ENCODE measurements around the gene SUMO4.

SUMO4 gene

DNA sequence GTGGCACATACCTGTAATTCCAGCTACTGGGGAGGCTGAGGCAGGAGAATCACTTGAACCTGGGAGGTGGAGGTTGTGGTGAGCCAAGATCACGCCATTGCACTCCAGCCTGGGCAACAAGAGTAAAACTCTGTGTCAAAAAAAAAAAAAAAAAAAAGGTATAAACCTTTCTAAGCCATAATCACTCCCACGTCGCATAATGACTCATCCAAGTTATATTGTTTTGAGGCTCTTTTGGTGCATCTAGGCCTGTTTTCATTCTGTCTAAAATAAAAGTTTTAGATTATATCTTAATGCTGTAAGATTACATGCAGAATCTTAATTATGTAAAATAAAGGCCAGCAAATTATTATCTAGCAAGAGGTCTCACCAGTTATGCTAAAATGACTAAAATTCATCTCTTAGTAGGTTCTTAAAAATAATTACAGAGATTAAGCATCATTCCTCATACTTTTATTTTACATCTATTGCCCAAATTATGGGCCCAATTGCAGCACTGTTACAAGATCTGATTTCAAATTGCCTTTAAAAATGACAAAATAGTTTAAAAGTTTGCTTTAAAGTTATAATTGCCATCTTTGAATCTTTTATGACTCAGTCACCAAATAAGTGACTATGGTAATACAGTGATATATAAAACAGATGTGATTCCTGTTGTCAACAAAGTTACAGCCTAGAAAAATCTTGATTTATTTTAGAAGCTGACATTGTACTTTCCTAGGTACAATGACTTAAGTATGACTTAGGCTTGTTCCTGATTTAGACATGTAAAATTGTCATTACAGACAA lies 10.4 kb upstream of the SUMO4 start:
- Histone ChIP-seq H3K36me3 (ENCODE audit: control insufficient read depth, insufficient read depth, low read length) (peaks cover 35% of the 10 kb centered on the region), H3K9me3 (ENCODE audit: control insufficient read depth, low read length) (peaks cover 4% of the 10 kb centered on the region)
- WGBS, 2 experiments (ENCODE audit: insufficient coverage in 2 of 2), result no CpG with 5 or more reads among the region's 3 CpGs

DNA sequence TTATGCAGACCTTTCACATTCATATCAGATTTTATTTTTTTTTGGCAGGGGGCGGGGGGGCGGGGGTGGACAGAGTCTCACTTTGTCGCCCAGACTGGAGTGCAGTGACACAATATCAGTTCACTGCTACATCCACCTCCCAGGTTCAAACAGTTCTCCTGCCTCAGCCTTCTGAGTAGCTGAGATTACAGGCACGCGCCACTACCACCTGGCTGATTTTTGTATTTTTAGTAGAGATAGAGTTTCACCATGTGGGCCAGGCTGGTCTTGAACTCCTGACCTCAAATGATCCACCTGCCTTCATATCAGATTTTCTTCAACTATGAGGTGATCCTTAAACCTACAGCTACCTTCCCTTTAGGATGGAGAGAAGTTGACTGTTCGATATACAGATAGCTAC lies 8.0 kb upstream of the SUMO4 start:
- H3K9me3 ChIP-seq (ENCODE audit: control insufficient read depth, low read length), result no peaks in the 10 kb centered on the region
- H3K4me3 ChIP-seq (ENCODE audit: extremely low read depth, insufficient read depth, low read length, poor library complexity, severe bottlenecking), result no peak overlapping the region
- peaks cover 37% of the 10 kb centered on the region for H3K36me3 ChIP-seq (ENCODE audit: control insufficient read depth, insufficient read depth, low read length)
- WGBS, 2 experiments (ENCODE audit: insufficient coverage in 2 of 2), result 83 to 91% methylated on average over 1 to 4 of the region's 6 CpGs
- no peak overlapping the region for H3K27ac ChIP-seq (ENCODE audit: low read depth, low read length, severe bottlenecking)
- H3K4me1 ChIP-seq (ENCODE audit: control insufficient read depth, insufficient read depth, low read length, poor library complexity, severe bottlenecking), result no peaks in the 10 kb centered on the region

More for the DNA sequence above, 10.4 kb upstream of the SUMO4 start:
- Histone ChIP-seq H3K4me1 (ENCODE audit: control insufficient read depth, insufficient read depth, low read length, poor library complexity, severe bottlenecking) (no peaks in the 10 kb centered on the region), H3K4me3 (ENCODE audit: extremely low read depth, insufficient read depth, low read length, poor library complexity, severe bottlenecking) (no peak overlapping the region), H3K27ac (ENCODE audit: low read depth, low read length, severe bottlenecking) (no peak overlapping the region)

DNA sequence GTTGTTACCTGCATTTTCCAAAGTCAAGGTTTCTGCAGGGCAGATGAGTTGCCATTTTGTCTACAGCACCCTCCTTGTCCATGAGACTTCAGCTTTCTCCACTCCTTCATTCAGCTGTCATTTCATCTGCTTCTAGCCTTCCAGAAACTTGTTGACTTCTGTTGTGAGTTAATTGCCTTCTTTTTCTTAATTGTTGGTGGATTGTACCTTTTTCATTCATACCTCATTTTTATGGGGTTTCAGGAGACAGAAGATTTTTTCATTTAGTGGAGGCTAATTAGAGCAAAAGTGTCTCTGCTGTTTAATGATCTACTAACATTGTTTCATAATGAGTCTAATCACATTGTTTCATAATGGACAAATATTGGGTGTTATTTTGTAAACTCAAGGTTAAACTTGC lies 7.5 kb upstream of the SUMO4 start:
- no peak overlapping the region for H3K4me3 ChIP-seq (ENCODE audit: extremely low read depth, insufficient read depth, low read length, poor library complexity, severe bottlenecking)
- H3K4me1 ChIP-seq (ENCODE audit: control insufficient read depth, insufficient read depth, low read length, poor library complexity, severe bottlenecking), result no peaks in the 10 kb centered on the region
- no peaks in the 10 kb centered on the region for H3K9me3 ChIP-seq (ENCODE audit: control insufficient read depth, low read length)
- no peak overlapping the region for H3K27ac ChIP-seq (ENCODE audit: low read depth, low read length, severe bottlenecking)
- peaks cover 41% of the 10 kb centered on the region for H3K36me3 ChIP-seq (ENCODE audit: control insufficient read depth, insufficient read depth, low read length)

DNA sequence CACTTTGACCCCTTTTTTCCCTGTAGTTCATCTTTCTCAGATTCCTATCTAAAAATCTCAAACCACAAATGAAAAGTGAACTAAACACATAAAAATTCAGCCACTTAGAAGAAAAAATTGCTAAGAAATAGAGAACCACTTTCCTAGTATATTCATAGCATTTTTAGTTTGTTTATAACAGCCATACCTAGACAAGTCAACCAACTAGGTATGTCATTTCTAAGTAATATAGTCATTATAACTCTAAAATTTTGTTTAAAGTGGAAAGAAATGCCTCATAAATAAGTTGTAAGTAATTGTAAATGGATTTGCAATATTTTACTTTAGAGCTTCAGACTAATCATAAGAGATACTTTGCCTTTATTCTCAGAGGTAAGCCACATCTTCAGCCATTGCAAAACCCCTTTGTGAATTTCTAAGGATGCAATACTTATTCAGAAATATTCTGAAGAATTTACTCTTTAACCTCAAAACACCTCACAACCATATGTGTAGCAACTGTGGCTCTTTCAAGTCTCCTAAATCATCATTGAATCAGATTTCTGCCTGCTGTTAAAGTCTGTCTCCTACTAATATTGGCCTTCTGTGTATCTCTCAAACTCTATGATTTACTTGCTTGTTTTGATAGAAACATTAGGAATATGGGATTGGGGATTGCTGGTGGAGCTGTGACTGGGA lies 6.9 kb upstream of the SUMO4 start:
- H3K36me3 ChIP-seq (ENCODE audit: control insufficient read depth, insufficient read depth, low read length), result peaks cover 44% of the 10 kb centered on the region
- no peak overlapping the region for H3K4me3 ChIP-seq (ENCODE audit: extremely low read depth, insufficient read depth, low read length, poor library complexity, severe bottlenecking)
- no peaks in the 10 kb centered on the region for H3K9me3 ChIP-seq (ENCODE audit: control insufficient read depth, low read length)
- no peak overlapping the region for H3K27ac ChIP-seq (ENCODE audit: low read depth, low read length, severe bottlenecking)
- no peaks in the 10 kb centered on the region for H3K4me1 ChIP-seq (ENCODE audit: control insufficient read depth, insufficient read depth, low read length, poor library complexity, severe bottlenecking)

DNA sequence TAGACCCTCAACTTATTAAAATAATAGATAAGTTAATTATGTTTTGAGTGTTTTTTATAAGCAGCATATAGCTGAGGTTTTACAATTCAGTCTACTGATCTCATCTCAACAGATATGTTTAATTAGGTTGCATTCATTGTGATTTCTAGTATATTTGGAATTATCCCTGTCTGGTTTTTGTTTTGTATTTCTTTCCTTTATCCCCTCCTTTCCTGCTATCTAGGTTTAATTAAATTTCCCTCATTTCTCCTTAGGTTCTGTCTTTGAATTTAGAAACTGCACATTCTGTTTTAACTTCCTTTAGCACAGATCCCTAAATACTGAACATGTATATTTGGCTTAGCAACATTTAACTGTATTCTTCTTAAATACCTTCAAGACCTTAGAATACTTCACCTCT lies 4.9 kb upstream of the SUMO4 start:
- Histone ChIP-seq H3K27ac (ENCODE audit: low read depth, low read length, severe bottlenecking) (no peak overlapping the region), H3K36me3 (ENCODE audit: control insufficient read depth, insufficient read depth, low read length) (peaks cover 46% of the 10 kb centered on the region), H3K4me3 (ENCODE audit: extremely low read depth, insufficient read depth, low read length, poor library complexity, severe bottlenecking) (no peak overlapping the region), H3K4me1 (ENCODE audit: control insufficient read depth, insufficient read depth, low read length, poor library complexity, severe bottlenecking) (no peaks in the 10 kb centered on the region), H3K9me3 (ENCODE audit: control insufficient read depth, low read length) (no peaks in the 10 kb centered on the region)

DNA sequence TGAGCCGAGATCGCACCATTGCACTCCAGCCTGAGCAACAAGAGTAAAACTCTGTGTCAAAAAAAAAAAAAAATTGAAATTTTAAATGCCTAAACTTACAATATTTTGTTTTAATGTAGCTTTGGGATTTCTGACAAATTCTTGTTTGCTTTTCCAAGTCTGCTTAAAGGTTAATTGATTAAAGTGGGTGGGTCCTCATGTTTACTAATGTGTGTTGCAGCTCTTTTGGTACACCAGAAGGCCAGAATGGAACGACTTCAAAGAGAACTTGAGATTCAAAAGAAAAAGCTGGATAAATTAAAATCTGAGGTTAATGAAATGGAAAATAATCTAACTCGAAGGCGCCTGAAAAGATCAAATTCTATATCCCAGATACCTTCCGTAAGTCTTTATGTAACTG lies 2.7 kb upstream of the SUMO4 start:
- Histone ChIP-seq H3K36me3 (ENCODE audit: control insufficient read depth, insufficient read depth, low read length) (peaks cover 47% of the 10 kb centered on the region), H3K4me3 (ENCODE audit: extremely low read depth, insufficient read depth, low read length, poor library complexity, severe bottlenecking) (no peak overlapping the region), H3K27ac (ENCODE audit: low read depth, low read length, severe bottlenecking) (no peak overlapping the region), H3K9me3 (ENCODE audit: control insufficient read depth, low read length) (no peaks in the 10 kb centered on the region), H3K4me1 (ENCODE audit: control insufficient read depth, insufficient read depth, low read length, poor library complexity, severe bottlenecking) (no peaks in the 10 kb centered on the region)
- WGBS, 2 experiments (ENCODE audit: insufficient coverage in 2 of 2), result 97 to 100% methylated on average over 3 to 4 of the region's 6 CpGs

DNA sequence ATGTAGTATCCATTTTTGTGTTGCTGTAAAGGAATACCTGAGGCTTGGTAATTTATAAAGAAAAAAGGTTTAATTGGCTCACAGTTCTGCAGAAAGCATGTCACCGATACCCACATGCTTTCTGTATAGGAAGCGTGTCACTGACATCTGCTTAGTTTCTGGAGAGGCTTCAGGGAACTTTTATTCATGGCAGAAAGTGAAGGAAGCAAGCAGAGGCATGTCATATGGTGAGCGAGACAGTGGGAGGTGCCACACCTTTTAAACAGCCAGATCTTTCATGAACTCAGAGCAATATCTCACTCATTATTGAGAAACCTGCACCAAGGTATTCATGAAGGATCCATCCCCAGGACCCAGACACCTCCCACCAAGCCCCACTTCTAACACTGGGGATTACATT lies 3.5 kb downstream of the SUMO4 start:
- Histone ChIP-seq H3K27ac (ENCODE audit: low read depth, low read length, severe bottlenecking) (no peak overlapping the region), H3K4me3 (ENCODE audit: extremely low read depth, insufficient read depth, low read length, poor library complexity, severe bottlenecking) (no peak overlapping the region), H3K4me1 (ENCODE audit: control insufficient read depth, insufficient read depth, low read length, poor library complexity, severe bottlenecking) (no peaks in the 10 kb centered on the region), H3K9me3 (ENCODE audit: control insufficient read depth, low read length) (no peaks in the 10 kb centered on the region), H3K36me3 (ENCODE audit: control insufficient read depth, insufficient read depth, low read length) (peaks cover 54% of the 10 kb centered on the region)
- WGBS, 2 experiments (ENCODE audit: insufficient coverage in 2 of 2), result 93 to 100% methylated on average over 2 of the region's 3 CpGs

DNA sequence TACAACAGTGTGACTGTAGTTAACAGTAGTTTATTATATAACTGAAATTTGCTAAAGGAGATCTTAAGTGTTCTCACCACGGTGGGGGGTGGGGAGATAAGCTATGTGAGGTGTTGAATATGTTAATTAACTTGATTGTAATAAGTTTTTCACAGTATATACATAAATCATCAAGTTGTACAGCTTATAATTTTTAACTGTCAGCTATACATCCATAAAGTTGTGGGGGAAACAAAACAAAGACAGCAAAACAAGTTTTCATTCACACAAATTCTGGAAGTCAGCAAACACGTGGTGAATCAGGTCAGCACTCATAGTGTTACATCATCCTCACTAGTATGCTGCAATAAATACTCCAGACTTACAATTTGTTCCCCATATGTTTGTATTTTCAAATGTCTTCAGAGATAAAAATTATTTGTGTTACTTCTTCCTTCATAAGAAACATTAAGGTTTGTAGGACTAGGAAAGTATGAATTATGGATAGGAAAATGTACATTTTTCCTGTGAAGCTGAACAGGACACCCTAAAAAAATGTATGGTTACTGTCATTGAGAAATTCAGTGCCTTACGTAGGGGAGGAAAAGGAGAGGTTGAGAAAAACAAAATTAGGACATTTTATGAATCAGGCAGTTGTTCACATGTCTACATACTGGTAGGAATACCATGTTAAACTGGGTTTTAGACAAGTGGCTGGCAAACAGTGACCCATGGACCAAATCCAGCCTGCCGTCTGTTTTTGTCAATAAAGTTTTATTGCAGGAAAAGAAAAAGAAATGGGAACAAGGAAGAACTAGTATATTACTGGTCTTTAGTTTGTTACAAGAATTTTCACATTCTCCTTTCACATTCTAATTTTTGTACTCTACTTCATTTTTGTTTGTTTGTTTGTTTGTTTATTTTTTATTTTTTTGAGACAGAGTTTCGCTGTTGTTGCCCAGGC lies 6.0 kb downstream of the SUMO4 start:
- H3K4me3 ChIP-seq (ENCODE audit: extremely low read depth, insufficient read depth, low read length, poor library complexity, severe bottlenecking), result no peak overlapping the region
- no peaks in the 10 kb centered on the region for H3K4me1 ChIP-seq (ENCODE audit: control insufficient read depth, insufficient read depth, low read length, poor library complexity, severe bottlenecking)
- H3K27ac ChIP-seq (ENCODE audit: low read depth, low read length, severe bottlenecking), result no peak overlapping the region
- no peaks in the 10 kb centered on the region for H3K9me3 ChIP-seq (ENCODE audit: control insufficient read depth, low read length)
- H3K36me3 ChIP-seq (ENCODE audit: control insufficient read depth, insufficient read depth, low read length), result peaks cover 63% of the 10 kb centered on the region
- WGBS, 2 experiments (ENCODE audit: insufficient coverage in 2 of 2), result 94 to 100% methylated on average over 1 to 3 of the region's 5 CpGs

DNA sequence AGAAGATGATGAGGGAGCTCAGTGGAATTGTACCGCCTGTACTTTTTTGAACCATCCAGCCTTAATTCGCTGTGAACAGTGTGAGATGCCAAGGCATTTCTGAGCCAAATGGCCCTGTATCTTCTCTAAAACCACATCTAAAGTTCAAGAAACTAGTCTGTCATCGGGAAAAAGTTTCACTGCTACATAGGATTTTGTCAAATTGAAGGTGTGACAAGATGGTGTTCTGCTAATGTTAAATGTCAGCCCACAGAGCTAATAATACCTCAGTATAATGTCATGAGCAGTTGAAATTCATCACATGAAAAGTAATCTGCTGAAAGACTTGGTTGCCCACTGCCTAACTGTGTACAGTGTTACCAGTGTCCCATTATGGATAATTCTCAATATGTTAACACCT lies 9.6 kb downstream of the SUMO4 start:
- Histone ChIP-seq H3K4me3 (ENCODE audit: extremely low read depth, insufficient read depth, low read length, poor library complexity, severe bottlenecking) (no peak overlapping the region), H3K4me1 (ENCODE audit: control insufficient read depth, insufficient read depth, low read length, poor library complexity, severe bottlenecking) (no peaks in the 10 kb centered on the region), H3K9me3 (ENCODE audit: control insufficient read depth, low read length) (no peaks in the 10 kb centered on the region), H3K36me3 (ENCODE audit: control insufficient read depth, insufficient read depth, low read length) (peaks cover 50% of the 10 kb centered on the region), H3K27ac (ENCODE audit: low read depth, low read length, severe bottlenecking) (no peak overlapping the region)
- WGBS, 2 experiments (ENCODE audit: insufficient coverage in 2 of 2), result 100% methylated on average over 1 to 2 of the region's 3 CpGs

DNA sequence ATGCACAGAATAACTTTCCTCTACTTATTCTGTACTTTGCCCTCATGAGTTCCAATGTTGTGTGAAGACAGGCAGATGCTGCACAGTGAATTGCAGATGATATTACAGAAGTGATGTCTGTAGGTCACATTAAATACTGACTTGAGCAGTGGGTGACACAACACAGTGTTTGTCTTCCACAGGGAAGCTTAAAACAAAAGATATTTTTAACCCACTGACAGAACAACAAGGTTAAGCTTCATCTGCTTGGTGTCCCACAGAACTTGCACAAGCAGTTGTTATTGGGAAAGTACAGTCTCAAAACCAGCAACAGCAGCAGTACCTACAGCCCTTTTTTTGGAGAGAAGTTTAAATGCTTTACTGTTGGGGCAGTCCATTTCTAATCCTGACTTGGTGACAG lies 10.5 kb downstream of the SUMO4 start:
- Histone ChIP-seq H3K4me1 (ENCODE audit: control insufficient read depth, insufficient read depth, low read length, poor library complexity, severe bottlenecking) (no peaks in the 10 kb centered on the region), H3K36me3 (ENCODE audit: control insufficient read depth, insufficient read depth, low read length) (peaks cover 50% of the 10 kb centered on the region), H3K27ac (ENCODE audit: low read depth, low read length, severe bottlenecking) (no peak overlapping the region), H3K4me3 (ENCODE audit: extremely low read depth, insufficient read depth, low read length, poor library complexity, severe bottlenecking) (no peak overlapping the region), H3K9me3 (ENCODE audit: control insufficient read depth, low read length) (no peaks in the 10 kb centered on the region)

DNA sequence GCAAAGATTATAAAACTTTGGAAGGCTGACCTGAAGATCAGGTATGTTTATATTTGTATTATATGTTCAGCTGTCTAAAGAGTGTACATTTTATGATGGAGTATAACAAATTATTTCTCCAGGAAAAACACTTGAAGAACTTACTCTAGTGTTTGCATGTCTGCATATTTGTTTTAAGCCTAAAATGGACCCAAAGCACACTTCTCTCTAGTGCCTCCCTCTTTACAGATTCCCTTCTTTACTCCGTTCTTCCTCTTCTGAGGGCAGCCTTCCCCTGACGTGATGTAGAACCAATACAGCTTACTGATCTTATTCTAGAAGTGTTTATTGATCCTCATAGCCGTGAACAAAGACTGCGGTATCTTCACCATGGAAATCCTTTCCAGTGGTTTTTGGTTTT lies 13.9 kb downstream of the SUMO4 start:
- no peaks in the 10 kb centered on the region for H3K9me3 ChIP-seq (ENCODE audit: control insufficient read depth, low read length)

More for the DNA sequence above, 13.9 kb downstream of the SUMO4 start:
- Histone ChIP-seq H3K27ac (ENCODE audit: low read depth, low read length, severe bottlenecking) (no peak overlapping the region), H3K4me1 (ENCODE audit: control insufficient read depth, insufficient read depth, low read length, poor library complexity, severe bottlenecking) (no peaks in the 10 kb centered on the region), H3K36me3 (ENCODE audit: control insufficient read depth, insufficient read depth, low read length) (peaks cover 37% of the 10 kb centered on the region), H3K4me3 (ENCODE audit: extremely low read depth, insufficient read depth, low read length, poor library complexity, severe bottlenecking) (no peak overlapping the region)
- WGBS, 2 experiments (ENCODE audit: insufficient coverage in 2 of 2), result 86 to 100% methylated on average over 2 to 3 of the region's 4 CpGs

Measured in mesodermal cell (in vitro differentiated cells).